ENCODE measurements around the gene SMTNL2.

SMTNL2 gene

GRCh38 chr17:4584101-4584916 lies at the start of gene SMTNL2:
TSS of gene SMTNL2 (plus strand) at chr17:4584529. CDS start at chr17:4584606, 77 bp downstream.
- no peak for DNase-seq

- DNase-seq, result no peak
These were observed 49.2 kb upstream of the SMTNL2 start for GRCh38 chr17:4534928-4535666.

GRCh38 chr17:4535667-4536258 lies 48.6 kb upstream of the SMTNL2 start:
- no peak for DNase-seq

GRCh38 chr17:4536259-4536741 lies 48.0 kb upstream of the SMTNL2 start:
- DNase-seq, result no peak

GRCh38 chr17:4536742-4537411 lies 47.5 kb upstream of the SMTNL2 start:
- DNase-seq, result no peak

GRCh38 chr17:4537451-4538235 lies 46.7 kb upstream of the SMTNL2 start:
- DNase-seq, result no peak

GRCh38 chr17:4538236-4539002 lies 45.9 kb upstream of the SMTNL2 start:
- no peak for DNase-seq

- no peak for DNase-seq
These were observed 45.3 kb upstream of the SMTNL2 start for GRCh38 chr17:4539025-4539424.

GRCh38 chr17:4539576-4540223 lies 44.6 kb upstream of the SMTNL2 start:
- DNase-seq, result no peak

- no peak for DNase-seq
These were observed 44.1 kb upstream of the SMTNL2 start for GRCh38 chr17:4540224-4540651.

GRCh38 chr17:4540687-4541327 lies 43.5 kb upstream of the SMTNL2 start:
- DNase-seq, result no peak

GRCh38 chr17:4541328-4542002 lies 42.9 kb upstream of the SMTNL2 start:
- DNase-seq, result no peak

GRCh38 chr17:4542003-4542725 lies 42.2 kb upstream of the SMTNL2 start:
- no peak for DNase-seq

GRCh38 chr17:4542726-4543191 lies 41.6 kb upstream of the SMTNL2 start:
- DNase-seq, result no peak

- no peak for DNase-seq
These were observed 40.7 kb upstream of the SMTNL2 start for GRCh38 chr17:4543557-4544026.

GRCh38 chr17:4544135-4544950 lies 40.0 kb upstream of the SMTNL2 start:
- no peak for DNase-seq

- DNase-seq, result no peak
These were observed 39.4 kb upstream of the SMTNL2 start for GRCh38 chr17:4544951-4545216.
